ENCODE results near the gene RBM22. TPM values are rescaled to one million over a fixed set of nuclear protein-coding genes. Genes with fewer than 3 reads are reported as not detected.
A peak's percentile ranks its signal among the peaks of the same experiment; 100 is the strongest.

RBM22 gene
- total RNA-seq, 2 donors from 2014 or later = 40.0 to 42.6 TPM

GRCh38 chr5:150706776-150707390 lies 6.0 kb upstream of the RBM22 start:
- TF ChIP-seq CTCF (IDR thresholded peaks at IDR 0.05) = no peak
- Histone ChIP-seq H3K36me3 (peaks cover 12% of the 10 kb centered on the region), H3K4me1 (no peaks in the 10 kb centered on the region), H3K27me3 (no peaks in the 10 kb centered on the region), H3K9me3 (no peaks in the 10 kb centered on the region), H3K9ac (ENCODE audit: low read depth in 2 of 2, low read length in 2 of 2) (no peak overlapping the region), H3K27ac (no peak overlapping the region), H3K4me3 (no peak overlapping the region)
- no peak for DNase-seq
- intact Hi-C loops (cut with DNase I) = no loop called here

- intact Hi-C loops (cut with DNase I) = loop anchor here (5.0 kb wide), 1 partner anchor 74 kb away; the partner anchor contains the start of gene SMIM3
- no peak overlapping the region for H3K9ac ChIP-seq (ENCODE audit: low read depth in 2 of 2, low read length in 2 of 2)
- H3K9me3 ChIP-seq = no peaks in the 10 kb centered on the region
- H3K4me1 ChIP-seq = peaks cover 9% of the 10 kb centered on the region
- no peak for TF ChIP-seq CTCF (IDR thresholded peaks at IDR 0.05)
- no peak overlapping the region for H3K27ac ChIP-seq
- no peak overlapping the region for H3K4me3 ChIP-seq
- peaks cover 2% of the 10 kb centered on the region for H3K36me3 ChIP-seq
- DNase-seq = no peak
- no peaks in the 10 kb centered on the region for H3K27me3 ChIP-seq
Observed at GRCh38 chr5:150703762-150704161, 2.9 kb upstream of the RBM22 start.

GRCh38 chr5:150700246-150700593 lies 642 bp downstream of the RBM22 start:
- intact Hi-C loops (cut with DNase I) = loop anchor here (5.0 kb wide), 1 partner anchor 77 kb away; the partner anchor contains the start of gene SMIM3
- no peaks in the 10 kb centered on the region for H3K9me3 ChIP-seq
- H3K27me3 ChIP-seq = no peaks in the 10 kb centered on the region
- H3K4me3 ChIP-seq = peak overlapping the region; percentile 96
- peak overlapping the region; percentile 93 for H3K27ac ChIP-seq
- peaks cover 20% of the 10 kb centered on the region for H3K36me3 ChIP-seq
- peaks cover 9% of the 10 kb centered on the region for H3K4me1 ChIP-seq
- peak overlapping the region; percentile 90 to 96 for H3K9ac ChIP-seq (ENCODE audit: low read depth in 2 of 2, low read length in 2 of 2)
- no peak for DNase-seq
- TF ChIP-seq CTCF (IDR thresholded peaks at IDR 0.05) = no peak

- no peak overlapping the region for H3K9ac ChIP-seq (ENCODE audit: low read depth in 2 of 2, low read length in 2 of 2)
- H3K27ac ChIP-seq = no peak overlapping the region
- H3K36me3 ChIP-seq = peaks cover 42% of the 10 kb centered on the region
- intact Hi-C loops (cut with DNase I) = no loop called here
- no peak for DNase-seq
- no peak overlapping the region for H3K4me3 ChIP-seq
- TF ChIP-seq CTCF (IDR thresholded peaks at IDR 0.05) = no peak
- H3K9me3 ChIP-seq = no peaks in the 10 kb centered on the region
- peaks cover 5% of the 10 kb centered on the region for H3K4me1 ChIP-seq
- no peaks in the 10 kb centered on the region for H3K27me3 ChIP-seq
Observed at GRCh38 chr5:150694612-150695011, 6.2 kb downstream of the RBM22 start.

- H3K9ac ChIP-seq (ENCODE audit: low read depth in 2 of 2, low read length in 2 of 2) = no peak overlapping the region
- peaks cover 39% of the 10 kb centered on the region for H3K36me3 ChIP-seq
- no peak overlapping the region for H3K4me3 ChIP-seq
- DNase-seq = no peak
- no peaks in the 10 kb centered on the region for H3K4me1 ChIP-seq
- no peaks in the 10 kb centered on the region for H3K27me3 ChIP-seq
- TF ChIP-seq CTCF (IDR thresholded peaks at IDR 0.05) = no peak
- intact Hi-C loops (cut with DNase I) = no loop called here
- H3K9me3 ChIP-seq = no peaks in the 10 kb centered on the region
- no peak overlapping the region for H3K27ac ChIP-seq
Observed at GRCh38 chr5:150692276-150692675, 8.6 kb downstream of the RBM22 start.
